ENCODE data around the gene CASZ1.

DNA sequence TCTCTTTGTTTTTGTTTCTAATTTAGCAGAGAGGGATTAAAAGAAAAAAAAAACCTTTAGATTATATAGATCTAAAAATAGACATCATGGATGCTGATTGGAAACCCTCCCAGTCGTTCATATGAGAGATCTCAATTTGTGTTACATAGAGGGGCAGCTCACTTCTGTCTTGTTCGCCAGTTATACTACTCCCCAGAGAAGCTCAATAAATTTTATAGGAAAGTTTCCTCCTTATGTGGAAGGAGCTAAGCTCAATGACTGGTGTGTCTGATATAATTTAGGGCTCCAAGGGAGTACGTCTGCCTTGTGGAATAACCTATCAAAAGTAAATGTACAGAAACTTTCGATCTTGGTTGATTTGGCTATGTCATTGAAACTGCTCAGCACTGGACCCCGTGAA is 204.1 kb downstream of the CASZ1 start:
- TF ChIP-seq YY1 (IDR thresholded peaks at IDR 0.05; ENCODE audit: insufficient read depth, insufficient read length) (no peak), ZNF274 (IDR thresholded peaks at IDR 0.05; ENCODE audit: low read depth, low read length) (no peak), SUZ12 (IDR thresholded peaks at IDR 0.05; ENCODE audit: extremely low read depth, insufficient read depth, insufficient read length) (no peak)
